ENCODE results near the gene OR13C5.
"Not testable (repeated sequence)": the region's sequence is repeated elsewhere in the genome, so short reads cannot be mapped to it uniquely, and the experiment has no call there.

The OR13C5 gene, protein sequence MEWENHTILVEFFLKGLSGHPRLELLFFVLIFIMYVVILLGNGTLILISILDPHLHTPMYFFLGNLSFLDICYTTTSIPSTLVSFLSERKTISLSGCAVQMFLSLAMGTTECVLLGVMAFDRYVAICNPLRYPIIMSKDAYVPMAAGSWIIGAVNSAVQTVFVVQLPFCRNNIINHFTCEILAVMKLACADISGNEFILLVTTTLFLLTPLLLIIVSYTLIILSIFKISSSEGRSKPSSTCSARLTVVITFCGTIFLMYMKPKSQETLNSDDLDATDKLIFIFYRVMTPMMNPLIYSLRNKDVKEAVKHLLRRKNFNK

DNA sequence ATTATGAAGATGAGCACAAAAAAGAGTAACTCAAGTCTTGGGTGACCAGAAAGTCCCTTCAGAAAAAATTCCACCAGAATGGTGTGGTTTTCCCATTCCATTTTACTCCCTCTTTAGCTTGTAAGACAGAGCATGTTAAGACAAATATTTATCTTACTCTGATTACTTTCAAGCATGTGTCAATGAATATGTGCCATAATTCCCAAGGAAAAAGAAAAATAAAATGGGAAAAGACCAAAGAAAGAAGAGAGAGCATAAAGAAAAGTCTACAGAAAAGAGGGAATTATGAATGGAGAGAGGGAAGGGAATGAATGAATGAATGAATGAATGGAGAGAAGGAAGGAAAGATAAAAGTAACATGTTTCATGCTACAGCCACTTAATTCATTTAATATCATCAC is at the start of gene OR13C5:
Gene OR13C5, minus strand, starts transcription at position 101 of the 400 bp plus-strand sequence. Its CDS starts 0 bp downstream, at position 101.
- not testable (repeated sequence) for DNase-seq

DNA sequence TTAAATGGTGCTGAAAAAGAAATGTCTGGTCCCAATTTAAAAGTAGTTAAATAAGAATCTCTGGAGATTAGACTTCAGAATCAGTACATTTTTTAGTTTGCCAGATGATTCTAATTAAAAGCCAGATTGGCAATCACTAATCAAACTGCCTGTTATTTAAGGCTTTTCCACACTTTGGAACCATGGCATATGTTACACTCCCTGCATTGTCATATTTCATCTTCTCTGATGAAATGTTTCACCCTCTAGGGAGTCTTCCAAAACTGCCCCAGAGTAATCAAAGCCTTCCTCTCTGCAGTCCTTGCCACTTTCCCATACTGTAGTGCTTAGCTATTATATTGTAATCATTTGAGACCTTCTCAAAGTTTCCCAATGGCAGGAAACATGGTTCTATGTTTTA is 36.2 kb upstream of the OR13C5 start:
- no peak for DNase-seq

DNA sequence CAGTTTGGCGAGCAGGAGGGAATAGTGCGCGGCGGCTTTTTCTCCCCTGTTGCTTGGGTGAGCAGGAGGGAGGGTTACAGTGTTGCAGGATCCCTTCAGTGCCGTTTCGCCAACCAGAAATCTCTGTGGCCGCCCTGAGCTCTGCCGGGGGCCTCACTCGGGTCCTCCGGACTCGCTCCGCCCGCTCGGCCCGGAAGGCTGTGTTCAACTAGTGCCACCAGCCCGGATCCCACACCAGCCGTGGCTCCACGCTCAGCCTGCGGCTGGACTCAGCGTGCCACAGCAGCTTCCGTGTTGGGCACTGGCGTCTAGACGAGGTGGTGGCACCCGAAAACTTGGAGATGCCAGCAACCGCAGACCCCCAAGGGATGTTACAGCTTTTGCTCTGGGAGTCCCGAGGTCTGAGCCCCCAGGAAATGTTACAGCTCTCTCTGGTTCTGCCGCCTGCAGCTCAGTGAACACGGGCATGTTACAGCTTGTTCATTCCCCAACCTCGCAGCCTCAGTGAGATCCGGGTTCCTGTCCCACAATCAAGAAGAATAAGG is 34.8 kb upstream of the OR13C5 start:
- DNase-seq = no peak

DNA sequence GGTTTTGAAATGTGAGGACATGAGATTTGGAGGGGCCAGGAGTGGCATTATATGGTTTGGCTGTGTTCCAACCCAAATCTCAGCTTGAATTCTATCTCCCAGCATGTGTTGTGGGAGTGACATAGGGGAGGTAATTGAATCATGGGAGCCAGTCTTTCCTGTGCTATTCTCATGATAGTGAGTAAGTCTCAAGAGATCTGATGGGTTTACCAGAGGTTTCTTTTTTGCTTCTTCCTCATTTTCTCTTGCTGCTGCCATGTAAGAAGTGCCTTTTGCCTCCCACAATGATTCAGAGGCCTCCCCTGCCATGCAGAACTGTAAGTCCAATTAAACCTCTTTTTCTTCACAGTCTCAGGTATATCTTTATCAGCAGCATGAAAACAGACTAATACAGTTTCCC is 26.8 kb upstream of the OR13C5 start:
- not testable (repeated sequence) for DNase-seq

DNA sequence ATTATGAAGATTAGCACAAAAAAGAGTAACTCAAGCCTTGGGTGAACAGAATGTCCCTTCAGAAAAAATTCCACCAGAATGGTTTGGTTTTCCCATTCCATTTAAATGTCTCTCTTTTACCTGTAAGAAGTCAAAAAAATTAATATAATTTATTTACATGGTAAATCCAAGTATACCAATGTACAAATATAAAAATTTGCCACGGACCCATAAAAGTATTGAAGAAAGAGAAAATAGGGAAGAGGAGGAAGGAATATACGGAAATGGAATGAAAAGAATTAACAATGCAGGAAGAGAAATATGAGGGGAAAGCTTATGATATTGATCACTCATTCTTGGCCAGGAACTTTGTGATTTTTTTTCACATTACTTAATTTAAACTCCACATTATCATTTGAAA is 18.9 kb upstream of the OR13C5 start, which contains the start of gene OR13C9:
Gene OR13C9, minus strand, starts transcription at position 101 of the 400 bp plus-strand sequence. Its CDS starts 0 bp downstream, at position 101.
- no peak for DNase-seq

DNA sequence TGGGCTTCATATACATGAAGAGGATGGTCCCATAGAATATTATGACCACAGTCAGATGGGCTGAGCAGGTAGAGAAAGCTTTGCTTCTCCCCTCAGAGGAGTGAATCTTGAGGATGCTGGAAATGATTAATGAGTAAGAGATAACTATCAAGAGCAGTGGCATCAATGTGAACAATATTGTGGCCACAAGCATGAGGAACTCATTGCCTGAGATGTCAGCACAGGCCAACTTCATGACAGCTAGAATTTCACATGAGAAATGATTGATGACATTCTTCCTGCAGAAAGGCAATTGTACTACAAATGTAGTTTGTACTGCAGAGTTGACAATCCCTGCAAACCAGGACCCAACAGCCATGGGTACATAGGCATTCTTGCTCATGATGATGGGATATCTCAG is 18.2 kb upstream of the OR13C5 start:
- no peak for DNase-seq

DNA sequence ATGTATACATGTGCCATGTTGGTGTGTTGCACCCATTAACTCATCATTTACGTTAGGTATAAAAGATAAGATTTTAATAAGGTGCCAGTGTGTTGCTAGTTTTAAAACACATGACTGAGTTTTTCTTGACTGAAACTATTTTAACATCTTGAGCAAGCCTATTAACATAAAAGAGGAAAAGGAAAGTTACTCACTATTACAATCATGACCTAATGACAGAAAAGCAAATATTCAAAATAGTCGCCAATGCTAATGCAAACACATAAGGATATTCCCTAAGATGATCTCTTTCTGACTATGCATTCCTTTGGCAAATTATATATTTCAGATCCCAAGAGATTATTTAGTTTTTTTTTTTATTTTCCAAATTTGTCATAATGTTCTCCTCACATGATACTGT is 12.0 kb upstream of the OR13C5 start:
- no peak for DNase-seq

DNA sequence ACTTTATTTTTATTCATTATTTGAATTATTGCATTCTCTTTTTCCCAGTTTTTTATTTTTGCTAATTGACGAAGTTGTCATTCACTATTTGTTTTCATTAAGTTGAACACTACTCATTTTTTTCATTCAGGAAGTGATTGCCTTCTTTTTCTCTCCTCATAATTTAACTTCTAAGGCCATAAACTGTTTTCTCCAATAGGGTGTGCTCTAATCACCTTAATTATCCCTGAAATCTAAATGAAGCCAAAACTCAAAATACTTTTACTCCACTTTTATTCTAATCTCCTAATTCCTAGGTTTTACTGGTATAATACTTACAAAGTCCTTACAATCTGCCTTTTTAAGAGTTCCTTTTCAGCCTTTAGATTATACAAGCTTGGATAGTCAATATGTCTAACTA is 9.1 kb upstream of the OR13C5 start:
- DNase-seq = no peak

DNA sequence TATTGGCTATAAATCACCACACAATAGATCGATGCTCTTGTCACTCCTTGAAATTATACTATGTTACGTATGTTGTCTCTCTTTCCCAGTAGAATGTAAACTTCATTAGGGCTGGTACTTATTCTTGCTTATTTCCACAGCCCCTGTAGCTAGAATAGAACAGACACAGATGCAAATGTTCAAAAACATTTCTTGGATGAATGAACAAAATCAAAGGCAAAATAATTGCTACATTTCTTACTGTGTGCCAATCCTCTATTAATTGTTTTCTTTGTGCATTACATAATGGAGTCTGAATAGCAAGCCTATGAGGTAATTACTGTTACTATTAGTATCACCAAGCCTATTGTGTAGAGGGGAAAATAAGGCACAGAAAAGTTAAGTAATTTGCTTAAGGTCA is 6.9 kb upstream of the OR13C5 start:
- DNase-seq = no peak

DNA sequence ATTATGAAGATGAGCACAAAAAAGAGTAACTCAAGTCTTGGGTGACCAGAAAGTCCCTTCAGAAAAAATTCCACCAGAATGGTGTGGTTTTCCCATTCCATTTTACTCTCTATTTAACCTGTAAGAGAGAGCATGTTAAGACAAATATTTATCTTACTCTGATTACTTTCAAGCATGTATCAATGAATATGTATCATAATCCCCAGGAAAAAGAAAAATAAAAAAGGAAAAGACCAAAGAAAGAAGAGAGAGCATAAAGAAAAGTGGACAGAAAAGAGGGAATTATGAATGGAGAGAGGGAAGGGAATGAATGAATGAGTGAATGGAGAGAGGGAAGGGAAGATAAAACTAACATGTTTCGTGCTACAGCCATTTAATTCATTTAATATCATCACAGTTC is 6.3 kb upstream of the OR13C5 start, which contains the start of gene OR13C2:
Gene OR13C2, minus strand, starts transcription at position 101 of the 400 bp plus-strand sequence. Its CDS starts 0 bp downstream, at position 101.
- DNase-seq = not testable (repeated sequence)

DNA sequence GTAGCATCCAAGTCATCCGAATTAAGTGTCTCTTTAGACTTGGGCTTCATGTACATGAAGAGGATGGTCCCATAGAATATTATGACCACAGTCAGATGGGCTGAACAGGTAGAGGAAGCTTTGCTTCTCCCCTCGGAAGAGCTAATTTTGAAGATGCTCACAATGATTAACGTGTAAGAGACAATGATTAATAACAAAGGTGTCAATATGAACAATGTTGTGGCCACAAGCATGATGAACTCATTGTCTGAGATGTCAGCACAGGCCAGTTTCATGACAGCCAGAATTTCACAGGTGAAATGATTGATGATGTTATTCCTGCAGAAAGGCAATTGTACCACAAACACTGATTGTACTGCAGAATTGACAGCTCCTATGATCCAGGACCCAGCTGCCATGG is 5.6 kb upstream of the OR13C5 start:
- no peak for DNase-seq

DNA sequence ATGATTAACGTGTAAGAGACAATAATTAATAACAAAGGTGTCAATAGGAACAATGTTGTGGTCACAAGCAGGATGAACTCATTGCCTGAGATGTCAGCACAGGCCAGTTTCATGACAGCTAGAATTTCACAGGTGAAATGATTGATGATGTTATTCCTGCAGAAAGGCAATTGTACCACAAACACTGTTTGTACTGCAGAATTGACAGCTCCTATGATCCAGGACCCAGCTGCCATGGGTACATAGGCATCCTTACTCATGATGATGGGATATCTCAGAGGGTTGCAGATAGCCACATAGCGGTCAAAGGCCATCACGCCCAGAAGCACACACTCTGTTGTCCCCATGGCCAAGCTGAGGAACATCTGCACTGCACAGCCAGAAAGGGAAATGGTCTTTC is 464 bp downstream of the OR13C5 start:
- not testable (repeated sequence) for DNase-seq

DNA sequence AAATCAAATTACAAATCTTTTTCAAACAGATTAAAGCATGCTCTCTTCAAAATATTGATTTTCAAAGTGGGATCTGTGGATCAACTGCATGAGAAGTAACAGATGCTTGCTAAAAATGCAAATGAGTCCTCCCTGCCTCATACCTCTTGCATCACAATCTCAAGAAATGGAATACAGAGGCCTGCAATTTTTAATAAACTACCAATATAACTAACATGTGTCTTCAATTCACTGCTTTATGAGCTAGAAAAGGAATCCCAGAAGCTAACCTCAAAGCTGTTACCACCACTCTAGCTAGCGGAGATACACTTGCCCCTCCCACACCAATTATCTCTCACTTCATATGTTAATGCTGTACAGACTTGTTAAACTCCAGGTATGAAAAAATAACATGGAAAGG is 9.6 kb downstream of the OR13C5 start:
- DNase-seq = no peak

DNA sequence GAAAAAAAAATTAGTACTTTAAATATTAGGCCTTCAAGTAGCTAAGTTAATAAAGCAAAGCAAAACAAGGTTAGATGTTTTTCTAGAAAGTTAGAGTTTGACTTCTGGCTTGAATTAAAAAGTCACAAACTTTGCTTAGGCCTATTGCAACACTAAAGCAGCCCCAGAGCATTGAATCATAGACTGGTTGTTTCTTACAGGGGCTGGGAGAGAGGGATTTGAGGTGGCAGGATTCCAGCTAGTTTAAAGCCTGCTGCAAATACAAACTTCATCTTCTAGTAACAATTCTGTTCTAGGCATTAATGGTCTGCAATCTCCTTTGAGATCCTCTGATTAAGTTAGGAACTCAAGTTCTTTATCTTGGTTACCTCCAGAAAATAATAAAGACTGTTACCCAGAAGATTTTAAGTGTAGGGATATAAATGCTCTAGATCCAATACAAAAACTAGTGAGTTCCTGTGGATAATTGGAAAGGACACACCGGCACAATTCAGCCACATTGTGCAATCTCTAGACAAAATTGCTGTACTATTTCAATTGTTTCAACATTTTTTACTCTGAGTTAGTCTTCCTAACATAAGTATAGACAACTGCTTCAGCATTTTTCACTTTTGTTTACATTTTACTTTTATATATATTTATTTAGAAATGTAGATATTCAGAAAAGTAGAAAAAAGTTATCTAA is 12.6 kb downstream of the OR13C5 start:
- no peak for DNase-seq

DNA sequence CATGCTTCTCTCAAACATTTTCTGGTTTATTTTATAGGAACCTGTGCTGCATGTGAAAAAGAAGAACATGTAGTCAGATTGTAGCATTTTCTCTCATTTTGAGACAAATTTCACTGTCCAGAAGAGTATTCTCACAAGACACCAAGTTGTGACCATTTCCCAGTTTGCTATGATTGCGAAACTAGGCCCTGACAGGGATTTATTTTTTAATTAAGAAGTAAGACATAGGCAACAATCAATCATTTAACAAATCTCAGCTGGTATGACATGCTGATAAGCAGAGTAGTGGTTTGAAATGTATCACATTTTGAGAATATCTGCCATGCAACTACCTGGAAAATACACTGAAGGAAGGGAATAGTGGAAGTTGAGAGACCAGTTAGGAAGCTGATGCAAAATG is 18.7 kb downstream of the OR13C5 start:
- no peak for DNase-seq

DNA sequence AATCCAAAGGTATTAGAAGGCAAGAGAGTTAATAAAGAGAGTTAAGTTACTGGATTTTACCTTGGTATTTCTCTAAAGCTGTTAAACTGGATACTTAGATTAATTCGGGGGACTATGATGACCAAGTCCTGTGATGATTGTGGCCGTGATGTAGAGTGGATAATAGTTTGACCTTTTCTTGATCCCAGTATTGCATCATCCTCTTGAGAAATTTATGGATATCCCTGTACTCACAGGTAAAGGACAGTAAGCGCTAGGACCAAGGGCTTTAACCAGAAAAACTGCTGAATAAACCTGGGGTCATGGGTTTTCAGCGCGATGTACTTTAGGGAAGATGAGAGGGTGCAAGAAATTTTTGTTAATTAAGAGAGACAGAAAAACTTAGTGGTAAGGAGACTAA is 21.9 kb downstream of the OR13C5 start:
- no peak for DNase-seq

DNA sequence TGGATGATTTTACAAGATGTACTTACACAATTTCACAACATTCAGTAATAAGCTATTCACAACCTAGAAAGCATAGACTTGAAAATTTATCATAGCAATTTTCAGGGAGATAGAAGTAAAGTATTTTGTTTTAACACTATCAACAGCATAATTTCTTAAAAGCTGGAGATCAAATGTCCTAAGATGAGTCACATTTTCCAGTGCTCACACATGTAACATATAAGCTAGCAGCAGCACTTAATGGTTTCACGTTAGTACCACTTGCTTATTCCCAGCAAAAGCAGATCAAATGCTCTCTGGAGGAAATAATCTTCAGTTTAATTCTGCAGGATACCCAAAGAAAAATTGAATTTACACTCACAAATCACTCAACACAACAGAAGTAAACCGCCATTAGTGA is 23.8 kb downstream of the OR13C5 start:
- no peak for DNase-seq

DNA sequence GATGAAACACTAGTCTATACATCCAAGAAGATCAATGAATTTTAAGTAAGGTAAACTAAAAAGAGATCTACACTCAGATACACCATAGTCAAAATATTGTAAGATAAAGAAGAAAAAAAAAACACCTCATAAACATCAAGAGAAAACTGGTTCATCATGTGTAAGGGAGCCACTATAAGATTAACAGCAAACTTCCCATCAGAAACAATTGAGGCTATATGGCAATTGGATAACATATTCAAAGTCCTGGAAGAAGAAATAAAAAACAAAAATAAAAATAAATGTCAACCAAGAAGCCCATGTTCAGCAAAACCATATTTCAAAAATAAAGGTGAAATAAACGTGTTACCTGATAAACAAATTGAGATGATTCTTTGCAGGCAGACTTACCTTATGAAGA is 26.6 kb downstream of the OR13C5 start:
- DNase-seq = no peak

DNA sequence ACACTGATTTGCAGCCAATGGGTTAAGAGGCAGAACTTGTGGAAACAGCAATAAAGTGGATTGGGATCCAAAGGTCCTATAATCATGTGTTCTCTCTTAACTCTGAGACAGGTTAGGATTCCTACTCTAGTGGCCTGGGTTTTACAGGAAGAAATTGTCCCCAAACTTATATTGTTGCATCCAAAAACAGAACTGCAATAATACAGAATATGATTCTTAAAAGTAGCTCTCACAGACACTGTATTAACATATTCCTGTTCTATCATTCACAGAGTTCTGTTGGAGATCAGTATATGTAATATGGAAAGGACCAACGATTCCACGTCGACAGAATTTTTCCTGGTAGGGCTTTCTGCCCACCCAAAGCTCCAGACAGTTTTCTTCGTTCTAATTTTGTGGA is 30.3 kb downstream of the OR13C5 start, which contains the start of gene OR13C8:
Gene OR13C8, plus strand, starts transcription at position 301 of the 400 bp plus-strand sequence. Its CDS starts 0 bp downstream, at position 301.
- DNase-seq = no peak

DNA sequence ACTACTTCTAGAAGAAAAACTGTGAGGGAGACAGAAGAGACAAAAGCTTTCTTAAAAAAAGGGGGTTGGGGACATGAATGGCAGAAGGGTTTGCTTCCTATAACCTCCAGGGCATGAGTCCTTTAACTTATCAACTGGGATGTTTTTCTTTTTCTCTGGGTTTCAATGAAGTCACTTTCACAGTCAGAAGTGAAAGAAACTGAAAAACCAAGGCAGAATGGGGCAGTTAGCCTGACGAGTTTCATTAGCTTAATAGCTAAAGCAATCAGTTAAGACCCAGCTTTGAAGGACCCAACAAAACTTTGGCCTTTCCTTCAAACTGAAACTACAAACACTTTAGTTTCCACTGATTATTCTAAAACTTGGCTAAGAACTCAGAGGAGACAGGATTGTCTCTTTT is 34.9 kb downstream of the OR13C5 start:
- no peak for DNase-seq

DNA sequence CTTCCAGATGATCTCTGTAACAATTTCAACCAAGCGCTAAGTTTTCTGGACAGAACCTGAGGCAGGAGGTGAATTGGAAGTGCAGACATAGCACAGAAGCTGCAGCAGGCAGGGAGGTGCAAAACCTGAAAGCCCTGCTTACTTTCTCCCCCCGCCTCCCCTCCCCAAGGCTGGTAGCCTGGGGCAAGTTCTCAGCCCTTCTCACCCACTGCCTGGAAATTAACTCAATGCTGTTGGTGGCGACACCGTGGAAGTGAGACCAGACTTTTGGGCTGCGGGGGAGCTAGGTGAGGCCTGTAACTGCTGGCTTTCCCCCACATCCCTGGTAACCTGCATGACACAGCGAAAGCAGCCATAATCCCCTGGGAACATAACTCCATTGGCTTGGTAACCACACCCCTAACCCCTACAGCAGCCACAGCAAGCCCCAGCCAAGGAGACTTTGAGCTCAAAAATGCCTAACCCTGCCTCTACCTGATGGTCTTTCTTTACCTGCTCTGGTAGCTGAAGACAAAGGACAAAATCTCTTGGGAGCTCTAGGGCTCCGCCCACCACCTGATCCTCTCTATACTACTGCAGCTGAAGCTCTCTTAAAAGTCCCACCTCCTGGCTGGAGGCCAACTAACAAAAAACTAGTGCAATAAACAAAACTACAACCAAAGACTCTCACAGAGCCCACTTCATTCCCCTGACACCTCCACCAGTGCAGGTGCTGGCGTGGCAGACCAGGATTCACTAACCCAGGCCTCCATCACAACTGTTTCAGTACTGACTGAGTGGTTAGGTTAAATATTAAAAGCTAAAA is 42.2 kb downstream of the OR13C5 start:
- DNase-seq = no peak

DNA sequence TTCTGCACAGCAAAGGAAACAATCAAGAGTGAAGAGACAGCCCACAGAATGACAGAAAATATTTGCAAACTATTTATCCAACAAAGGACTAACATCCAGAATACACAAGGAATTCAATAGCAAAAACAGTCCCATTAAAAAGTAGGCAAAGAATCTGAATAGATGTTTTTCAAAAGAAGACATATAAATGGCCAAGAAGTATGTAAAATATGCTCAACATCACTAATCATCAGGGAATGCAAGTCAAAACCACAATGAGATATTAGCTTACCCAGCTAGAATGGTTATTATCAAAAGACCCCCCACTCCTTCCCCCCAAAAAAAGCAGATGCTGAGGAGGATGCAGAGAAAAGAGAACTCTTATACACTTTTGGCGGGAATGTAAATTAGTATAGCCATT is 43.7 kb downstream of the OR13C5 start:
- DNase-seq = no peak

DNA sequence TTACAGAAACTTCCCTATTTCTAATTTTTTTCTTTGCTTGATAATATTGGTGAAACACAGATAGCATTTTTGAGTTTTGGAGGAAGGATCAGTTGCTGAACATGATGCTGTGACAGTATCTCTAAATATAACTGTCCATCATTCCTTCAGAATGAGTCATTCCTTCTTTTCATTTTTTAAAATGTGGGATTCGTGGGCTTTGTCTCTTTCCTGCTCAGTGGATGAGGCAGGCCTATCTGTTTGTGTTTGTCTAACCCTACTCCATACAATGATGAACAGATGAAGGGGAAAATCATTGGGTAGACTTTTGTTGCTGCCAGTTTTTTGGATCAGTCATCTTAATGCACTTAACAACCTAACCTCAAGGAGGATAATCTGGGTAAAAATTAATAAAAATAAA is 46.0 kb downstream of the OR13C5 start:
- DNase-seq = no peak

Measured in GOT3 (cell line).